ENCODE data around the gene ATP6V0B.

DNA sequence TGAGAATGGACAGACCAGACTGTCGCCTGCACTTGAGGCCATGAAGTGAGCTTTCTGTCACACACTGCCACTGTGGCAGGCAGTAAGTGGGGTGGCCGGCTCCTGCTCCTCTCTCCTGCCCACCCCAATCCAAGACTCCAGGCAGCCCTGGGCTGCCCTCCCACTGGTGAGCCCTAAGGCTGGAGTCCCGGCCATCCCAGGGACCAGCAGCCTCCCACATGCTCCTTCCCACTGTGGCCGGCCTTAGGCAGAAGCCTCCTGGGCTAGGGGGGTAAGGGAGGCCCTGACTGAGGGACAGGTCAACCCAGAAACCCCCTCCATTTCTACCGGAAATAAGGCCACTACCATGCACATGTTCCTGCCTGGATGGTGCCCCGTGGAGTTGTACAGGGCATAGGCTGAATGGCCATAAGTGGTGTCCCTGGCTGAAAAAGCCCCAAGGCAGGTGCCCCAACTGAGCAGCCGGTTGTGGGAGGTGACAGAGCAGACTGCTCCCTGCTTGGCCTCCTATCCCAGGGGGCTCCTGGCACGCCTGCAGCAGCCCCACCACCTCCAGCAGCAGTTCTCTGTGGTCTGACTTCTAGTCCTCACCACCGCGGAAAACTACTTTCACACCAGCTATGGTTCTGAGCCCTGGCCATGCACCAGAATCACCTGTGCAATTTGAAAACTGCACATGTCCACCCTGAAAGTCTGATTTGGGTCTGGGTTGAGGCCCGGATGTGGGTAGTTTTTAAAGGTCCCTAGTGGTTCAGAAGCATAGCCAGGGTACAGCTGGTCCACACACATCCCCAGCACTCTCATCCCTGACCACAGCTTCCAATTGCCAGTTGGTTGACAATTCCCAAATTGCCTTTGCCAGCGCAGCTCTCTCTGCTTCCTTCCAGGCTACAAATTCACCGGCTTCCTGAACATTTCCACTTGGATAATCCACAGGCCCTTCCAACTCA is 42.8 kb upstream of the ATP6V0B start:
- TF ChIP-seq JUN (IDR thresholded peaks at IDR 0.05; ENCODE audit: borderline replicate concordance, insufficient read depth, insufficient read length, low read depth) (no peak), CTCF (IDR thresholded peaks at IDR 0.05; ENCODE audit: extremely low read depth in 1 of 2, insufficient read depth in 1 of 2, low read depth in 1 of 2, low read length in 2 of 2) (no peak), POLR2AphosphoS5 (IDR thresholded peaks at IDR 0.05; ENCODE audit: insufficient read depth, low read depth, low read length) (no peak)
